Transverse colon (tissue), 4 donors: Measurements from ENCODE around the gene AREL1. TPM values are rescaled to one million over a fixed set of nuclear protein-coding genes. Genes with fewer than 3 reads are reported as not detected.

ENCODE experiments used
- DNase-seq: peaks from one replicate; pipeline ENCODE4 v3.0.0-alpha.2; 2019
- H3K27ac ChIP-seq, 4 donors: fragments of 200-600 bp; sonication (generic); 2 replicates each; pipeline ENCODE4 v1.5.1; 2016 to 2018; ENCODE audit warnings: inconsistent platforms in 4 of 4
- H3K27me3 ChIP-seq: fragments of 200-600 bp; sonication (generic); 2 replicates; pipeline ENCODE4 v1.5.1; 2017; ENCODE audit warnings: inconsistent platforms
- H3K36me3 ChIP-seq, 4 donors: fragments of 200-600 bp; sonication (generic); 2 replicates each; pipeline ENCODE4 v1.5.1; 2017 to 2019; ENCODE audit warnings: inconsistent platforms in 4 of 4
- H3K4me1 ChIP-seq, 4 donors: fragments of 200-600 bp; sonication (generic); 2 replicates each; pipeline ENCODE4 v1.5.1; 2017 to 2020; ENCODE audit warnings: inconsistent platforms in 4 of 4
- H3K4me3 ChIP-seq, 4 donors: fragments of 200-600 bp; sonication (generic); 1 replicate in 1 of 4; 2 replicates in 3 of 4; pipeline versions ENCODE4 v1.5.1 to v1.6.1; 2017 to 2019; ENCODE audit warnings: inconsistent platforms in 4 of 4
- H3K9me3 ChIP-seq, 2 donors: fragments of 200-600 bp; sonication (generic); 2 replicates each; pipeline ENCODE4 v1.5.1; 2017 to 2019; ENCODE audit warnings: inconsistent platforms in 2 of 2
- CTCF ChIP-seq, 5 experiments: fragments of 200-600 bp in 3 of 5; fragments of 450-650 bp in 2 of 5; sonication (generic) in 3 of 5; IDR thresholded peaks; 1 replicate in 2 of 5; 2 replicates in 3 of 5; pipeline ENCODE4 v1.5.1; 2016 to 2017; ENCODE audit warnings: antibody characterized with exemption in 5 of 5, inconsistent platforms in 3 of 5, mild to moderate bottlenecking in 2 of 5, moderate library complexity in 1 of 5
- EP300 ChIP-seq: sonication (generic); formaldehyde crosslinking; IDR thresholded peaks from one replicate; pipeline ENCODE4 v1.6.1; 2017; ENCODE audit warnings: antibody characterized with exemption, low read depth
- POLR2A ChIP-seq: fragments of 450-650 bp; IDR thresholded peaks from one replicate; pipeline ENCODE4 v1.6.1; 2016; ENCODE audit warnings: antibody characterized with exemption, mild to moderate bottlenecking, moderate library complexity
- POLR2AphosphoS5 ChIP-seq, 3 donors: sonication (generic); formaldehyde crosslinking; IDR thresholded peaks; one replicate each; pipeline ENCODE4 v1.6.1; 2016; ENCODE audit warnings: antibody characterized with exemption in 3 of 3
- WGBS, 2 donors: methylation state at CpG; one replicate each; pipeline ENCODE4 v1.1.5; 2018; ENCODE audit warnings: low coverage in 1 of 2; 5-methylcytosine and 5-hydroxymethylcytosine counted together
- in situ Hi-C, 4 donors: fragments of 200-750 bp; cut with MboI; loops; one replicate each; pipeline versions ENCODE4 v1.15.0 to v1.15.1; 2017; ENCODE audit warnings: low sequenced_read_pairs in 3 of 4, low pct_ligation_motif_present in 1 of 4, low pct_unique_long_range_greater_than_20kb in 1 of 4
- intact Hi-C: fragments of 100-400 bp; cut with DNase I; formaldehyde crosslinking; loops from one replicate; pipeline ENCODE4 v1.15.1; 2023; ENCODE audit warnings: low total_unique reads
- total RNA-seq, 4 donors: library from RNA; depleted of rRNA; stranded (reverse); fragments of >200 nt; gene quantifications; one replicate each; pipeline ENCODE4 v1.1.0, GENCODE V29; 2016

The AREL1 gene
- total RNA-seq, 4 donors from 2014 or later: 22.4 to 57.1 (median 41.1) TPM

DNA sequence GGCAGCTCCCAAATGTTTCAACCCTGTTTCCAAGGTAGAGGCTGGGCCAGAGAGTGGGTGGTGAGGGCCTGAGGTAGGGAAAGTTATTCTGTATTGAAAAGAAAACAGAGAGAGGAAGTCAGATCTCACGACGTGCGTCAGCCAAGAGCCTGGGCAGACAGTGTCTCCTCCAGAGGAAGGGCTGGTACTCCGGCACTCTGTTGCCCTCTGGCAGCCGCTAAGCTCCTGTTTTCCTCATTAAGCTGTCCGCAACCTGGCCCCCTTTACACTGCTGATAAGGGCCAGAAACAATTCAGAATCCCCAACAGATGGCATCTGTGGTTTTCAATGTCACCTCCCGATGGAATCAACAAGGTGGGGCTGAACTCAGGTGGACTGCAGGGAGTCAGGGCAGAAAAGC is 74.8 kb downstream of the AREL1 start:
- 54 to 76% methylated on average over 6 to 7 of the region's 7 CpGs for WGBS, 2 donors
- TF ChIP-seq CTCF (IDR thresholded peaks at IDR 0.05) (no peak), POLR2AphosphoS5 (IDR thresholded peaks at IDR 0.05) (no peak), EP300 (no peak), POLR2A (no peak)
- Histone ChIP-seq H3K27me3 (no peaks in the 10 kb centered on the region), H3K4me3 (no peak overlapping the region), H3K9me3 (no peaks in the 10 kb centered on the region), H3K36me3 (no peaks in the 10 kb centered on the region), H3K4me1 (no peaks in the 10 kb centered on the region), H3K27ac (no peak overlapping the region)
- in situ Hi-C loops: no loop called here
- no peak for DNase-seq
- intact Hi-C loops: no loop called here

DNA sequence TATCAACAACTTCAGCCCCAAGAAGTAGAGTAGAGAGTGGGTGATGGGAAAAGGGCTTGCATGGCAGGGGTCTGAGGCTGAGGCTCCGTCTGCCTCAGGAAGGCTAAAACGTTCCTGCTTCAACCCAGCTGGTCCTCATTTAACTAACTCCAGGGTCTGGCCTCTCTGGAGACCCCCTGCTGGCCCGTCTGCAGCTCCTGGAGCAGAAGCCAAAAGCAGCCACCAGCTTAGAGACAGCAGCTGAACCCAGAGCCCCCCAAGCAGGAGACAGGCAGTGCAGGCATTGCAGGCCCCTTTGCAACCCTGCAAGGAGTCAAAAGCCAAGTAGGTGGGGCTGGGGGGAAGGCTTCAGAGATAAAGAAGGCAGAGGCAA is 75.7 kb downstream of the AREL1 start:
- no peak overlapping the region for H3K27ac ChIP-seq
- H3K4me3 ChIP-seq: no peak overlapping the region
- no peak for DNase-seq
- in situ Hi-C loops: no loop called here
- 73% methylated on average over 3 of the region's 3 CpGs; no CpG with 5 or more reads in 1 of the 2 donors for WGBS, 2 donors
- no peaks in the 10 kb centered on the region for H3K36me3 ChIP-seq
- no peaks in the 10 kb centered on the region for H3K4me1 ChIP-seq
- H3K9me3 ChIP-seq: no peaks in the 10 kb centered on the region
- TF ChIP-seq POLR2AphosphoS5 (IDR thresholded peaks at IDR 0.05): no peak
- no peak for TF ChIP-seq CTCF (IDR thresholded peaks at IDR 0.05)
- no peak for TF ChIP-seq POLR2A
- no peak for TF ChIP-seq EP300
- intact Hi-C loops: no loop called here
- no peaks in the 10 kb centered on the region for H3K27me3 ChIP-seq

DNA sequence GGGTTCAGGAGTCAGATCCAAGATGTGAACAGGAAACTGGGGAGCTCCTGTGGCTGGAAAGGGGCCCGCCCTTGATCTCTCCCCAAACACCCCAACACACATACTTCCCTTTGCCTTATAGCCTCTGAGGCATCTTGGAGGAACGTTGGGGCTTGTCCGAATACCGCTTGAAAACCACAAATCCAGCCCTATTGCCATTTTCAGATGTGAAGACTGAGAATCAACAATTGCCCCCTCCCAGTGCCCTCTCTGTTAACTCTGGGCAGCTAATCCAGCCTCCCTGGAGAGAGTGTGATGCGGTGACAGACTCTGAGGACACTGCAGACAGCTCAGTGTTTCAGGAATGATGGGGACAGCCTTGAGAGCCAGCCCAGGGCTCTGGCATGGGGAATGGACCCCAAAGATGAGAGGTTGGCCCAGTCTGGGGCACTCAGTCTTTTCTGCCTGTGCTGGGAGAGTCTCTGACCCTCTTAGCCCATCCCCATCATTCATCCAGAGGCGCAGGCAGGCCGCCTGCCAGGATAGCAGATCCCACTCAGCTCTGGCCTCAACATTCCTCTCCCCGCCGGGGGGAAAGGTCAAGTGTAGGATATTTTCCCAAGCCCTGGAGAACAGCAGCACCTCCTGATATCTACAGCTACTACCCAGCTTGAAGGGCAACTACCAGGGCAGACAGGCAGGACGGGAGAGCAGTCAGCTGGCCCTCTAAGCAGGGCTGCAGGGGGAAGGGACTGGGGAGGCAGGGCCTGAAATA is 76.3 kb downstream of the AREL1 start:
- 67 to 88% methylated on average over 1 to 10 of the region's 10 CpGs for WGBS, 2 donors
- no peaks in the 10 kb centered on the region for H3K36me3 ChIP-seq
- DNase-seq: no peak
- H3K27ac ChIP-seq: no peak overlapping the region
- H3K27me3 ChIP-seq: no peaks in the 10 kb centered on the region
- H3K9me3 ChIP-seq: no peaks in the 10 kb centered on the region
- no peaks in the 10 kb centered on the region for H3K4me1 ChIP-seq
- intact Hi-C loops: no loop called here
- H3K4me3 ChIP-seq: no peak overlapping the region
- TF ChIP-seq EP300: no peak
- no peak for TF ChIP-seq POLR2AphosphoS5 (IDR thresholded peaks at IDR 0.05)
- TF ChIP-seq CTCF (IDR thresholded peaks at IDR 0.05): no peak
- no peak for TF ChIP-seq POLR2A
- in situ Hi-C loops: no loop called here

GRCh38 chr14:74635847-74636246 is 77.0 kb downstream of the AREL1 start:
- in situ Hi-C loops: no loop called here
- no peaks in the 10 kb centered on the region for H3K4me1 ChIP-seq
- 85 to 87% methylated on average over 3 of the region's 3 CpGs for WGBS, 2 donors
- no peak overlapping the region for H3K27ac ChIP-seq
- H3K27me3 ChIP-seq: no peaks in the 10 kb centered on the region
- H3K36me3 ChIP-seq: no peaks in the 10 kb centered on the region
- TF ChIP-seq CTCF (IDR thresholded peaks at IDR 0.05) (no peak), EP300 (no peak), POLR2A (no peak), POLR2AphosphoS5 (IDR thresholded peaks at IDR 0.05) (no peak)
- H3K9me3 ChIP-seq: no peaks in the 10 kb centered on the region
- no peak for DNase-seq
- intact Hi-C loops: no loop called here
- H3K4me3 ChIP-seq: no peak overlapping the region
